Loucy (cell line): Measurements from ENCODE around the gene MPRIP.

Experiments
- EZH2phosphoT487 ChIP-seq: fragments of 200-600 bp; IDR thresholded peaks from 2 replicates; pipeline ENCODE4 v1.6.1; 2018; ENCODE audit warnings: antibody characterized with exemption, mild to moderate bottlenecking, moderate library complexity, borderline replicate concordance
- TF ChIP-seq, protein P1 (sequence below): fragments of 200-600 bp; sonication (generic); conservative IDR thresholded peaks from 2 replicates; pipeline ENCODE4 v1.5.1; 2014; ENCODE audit warnings: mild to moderate bottlenecking, antibody characterized with exemption, low read length

DNA sequence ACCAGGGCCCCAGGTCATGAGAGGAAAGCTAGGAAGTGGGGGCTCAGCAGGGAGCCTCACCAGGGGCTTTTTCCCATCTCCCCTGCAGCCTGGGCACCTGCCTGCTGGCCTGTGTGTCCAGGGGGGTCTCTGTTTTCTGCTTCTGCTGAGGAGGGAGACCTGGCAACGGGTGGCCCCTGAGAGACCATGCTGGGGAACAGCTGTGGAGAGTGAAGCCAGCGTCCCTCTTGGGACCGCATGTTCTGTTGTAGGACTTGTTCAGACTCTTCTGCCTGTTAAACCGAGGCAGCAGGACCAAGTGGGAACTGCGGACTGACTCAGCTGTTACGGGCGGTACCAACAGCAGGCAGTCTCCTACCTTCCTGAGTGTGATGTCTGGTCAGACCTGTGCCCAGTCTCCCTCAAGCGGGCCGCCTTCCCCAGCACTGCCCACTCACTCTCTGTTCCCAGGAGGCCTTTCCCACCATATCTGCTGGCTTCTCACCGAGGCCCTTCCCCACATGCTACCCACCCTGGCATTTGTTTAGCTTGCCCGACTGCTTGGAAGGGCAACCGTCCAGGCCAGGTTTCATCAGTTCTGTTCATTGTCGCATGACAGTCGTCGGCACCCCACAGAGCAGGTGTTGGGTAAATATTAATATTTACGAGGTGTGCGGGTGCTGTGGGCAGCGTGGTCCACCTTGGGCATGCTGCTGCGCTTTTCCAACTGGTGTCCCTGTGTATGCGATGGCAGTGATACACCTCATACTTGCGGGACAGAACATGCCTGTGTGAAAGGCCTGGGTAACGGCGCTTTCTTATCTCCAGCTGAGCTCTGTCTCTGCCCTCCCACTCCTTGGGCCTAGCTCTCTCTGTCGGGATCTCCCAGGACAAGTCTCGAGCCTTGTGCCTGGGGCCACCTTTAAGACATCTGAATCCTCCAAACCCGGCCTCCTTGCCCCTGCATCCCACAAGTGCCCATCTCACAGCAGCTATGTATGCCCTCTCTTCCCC is 69.4 kb downstream of the MPRIP start:
- TF ChIP-seq, protein P1, sequence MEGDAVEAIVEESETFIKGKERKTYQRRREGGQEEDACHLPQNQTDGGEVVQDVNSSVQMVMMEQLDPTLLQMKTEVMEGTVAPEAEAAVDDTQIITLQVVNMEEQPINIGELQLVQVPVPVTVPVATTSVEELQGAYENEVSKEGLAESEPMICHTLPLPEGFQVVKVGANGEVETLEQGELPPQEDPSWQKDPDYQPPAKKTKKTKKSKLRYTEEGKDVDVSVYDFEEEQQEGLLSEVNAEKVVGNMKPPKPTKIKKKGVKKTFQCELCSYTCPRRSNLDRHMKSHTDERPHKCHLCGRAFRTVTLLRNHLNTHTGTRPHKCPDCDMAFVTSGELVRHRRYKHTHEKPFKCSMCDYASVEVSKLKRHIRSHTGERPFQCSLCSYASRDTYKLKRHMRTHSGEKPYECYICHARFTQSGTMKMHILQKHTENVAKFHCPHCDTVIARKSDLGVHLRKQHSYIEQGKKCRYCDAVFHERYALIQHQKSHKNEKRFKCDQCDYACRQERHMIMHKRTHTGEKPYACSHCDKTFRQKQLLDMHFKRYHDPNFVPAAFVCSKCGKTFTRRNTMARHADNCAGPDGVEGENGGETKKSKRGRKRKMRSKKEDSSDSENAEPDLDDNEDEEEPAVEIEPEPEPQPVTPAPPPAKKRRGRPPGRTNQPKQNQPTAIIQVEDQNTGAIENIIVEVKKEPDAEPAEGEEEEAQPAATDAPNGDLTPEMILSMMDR: no peak
- TF ChIP-seq EZH2phosphoT487: no peak
